IMR-90 (cell line): ENCODE measurements around the gene GDPD5. TPM values are rescaled to one million over a fixed set of nuclear protein-coding genes. Genes with fewer than 3 reads are reported as not detected.
A peak's percentile ranks its signal among the peaks of the same experiment; 100 is the strongest.

Experiments
- ATAC-seq: fragments of 200-7000 bp; cut with Tn5 transposase; 2 replicates; pipeline ENCODE4 v1.9.1; 2020; ENCODE audit warnings: low read depth, mild to moderate bottlenecking, moderate library complexity
- BruUV-seq: library from RNA; stranded (reverse); fragments of 400-500 nt; replicated peaks from 2 replicates; lab custom pipeline; 2021; lab: Mats Ljungman, UMichigan
- CTCF ChIA-PET: fragments of 300-600 bp; formaldehyde crosslinking; extraction: SDS; loops from one replicate; lab custom pipeline; 2021; ENCODE audit warnings: antibody characterized with exemption; lab: Yijun Ruan, JAX
- POLR2A ChIA-PET: fragments of 300-600 bp; sonication (Branson Sonifier 250); formaldehyde crosslinking; loops from one replicate; lab custom pipeline; 2022; ENCODE audit warnings: antibody characterized with exemption; ENCODE audit not compliant: unreplicated experiment; lab: Charles Lee
- DNase-seq: peaks from one replicate; pipeline ENCODE4 v3.0.0; 2013
- H2AFZ ChIP-seq: replicated peaks from 2 replicates; pipeline ENCODE3; 2013; ENCODE audit warnings: low read length, mild to moderate bottlenecking; ENCODE audit not compliant: poor library complexity
- H2AK5ac ChIP-seq: 2 replicates; pipeline ENCODE4 v1.6.1; 2013; ENCODE audit warnings: low read depth, low read length, inconsistent platforms
- H2AK9ac ChIP-seq: replicated peaks from 2 replicates; pipeline ENCODE3; 2013; ENCODE audit warnings: mild to moderate bottlenecking, low read depth, low read length, moderate library complexity; ENCODE audit not compliant: poor library complexity
- H2BK120ac ChIP-seq: 2 replicates; pipeline ENCODE4 v1.6.1; 2013; ENCODE audit warnings: low read depth, low read length, inconsistent platforms
- H2BK15ac ChIP-seq: 3 replicates; pipeline ENCODE4 v1.6.1; 2013; ENCODE audit warnings: low read depth, low read length, inconsistent platforms
- H2BK20ac ChIP-seq: 2 replicates; pipeline ENCODE4 v1.6.1; 2013; ENCODE audit warnings: low read depth, mild to moderate bottlenecking, inconsistent platforms, low read length, moderate library complexity
- H2BK5ac ChIP-seq: 2 replicates; pipeline ENCODE4 v1.6.1; 2013; ENCODE audit warnings: mild to moderate bottlenecking, low read depth, low read length, inconsistent platforms; ENCODE audit not compliant: poor library complexity, severe bottlenecking
- H3K14ac ChIP-seq: replicated peaks from 2 replicates; pipeline ENCODE4 v1.6.1; 2013; ENCODE audit warnings: low read depth, low read length, inconsistent platforms
- H3K18ac ChIP-seq: 2 replicates; pipeline ENCODE4 v1.6.1; 2013; ENCODE audit warnings: low read depth, low read length, control low read depth
- H3K23ac ChIP-seq: 2 replicates; pipeline ENCODE4 v1.6.1; 2013; ENCODE audit warnings: low read depth, low read length, inconsistent platforms
- H3K27ac ChIP-seq: 2 replicates; pipeline ENCODE4 v1.5.1; 2013; ENCODE audit warnings: mild to moderate bottlenecking, control low read depth, low read length; ENCODE audit not compliant: insufficient read depth
- H3K27me3 ChIP-seq: 2 replicates; pipeline ENCODE4 v1.6.1; 2013; ENCODE audit warnings: low read length; ENCODE audit not compliant: control insufficient read depth, insufficient read depth
- H3K36me3 ChIP-seq: 2 replicates; pipeline ENCODE4 v1.6.1; 2013; ENCODE audit warnings: low read length, mixed read lengths; ENCODE audit not compliant: control insufficient read depth, insufficient read depth
- H3K4ac ChIP-seq: 2 replicates; pipeline ENCODE4 v1.6.1; 2013; ENCODE audit warnings: low read depth, low read length, inconsistent platforms
- H3K4me1 ChIP-seq: 2 replicates; pipeline ENCODE4 v1.6.1; 2013; ENCODE audit warnings: low read length, mixed read lengths; ENCODE audit not compliant: control insufficient read depth, insufficient read depth
- H3K4me2 ChIP-seq: 2 replicates; pipeline ENCODE4 v1.6.1; 2013; ENCODE audit warnings: low read depth, mild to moderate bottlenecking, control low read depth, low read length, moderate library complexity
- H3K4me3 ChIP-seq: 2 replicates; pipeline ENCODE4 v1.5.1; 2013; ENCODE audit warnings: low read depth, mild to moderate bottlenecking, control low read depth, low read length, moderate library complexity; ENCODE audit not compliant: insufficient read depth
- H3K56ac ChIP-seq: 2 replicates; pipeline ENCODE4 v1.6.1; 2013; ENCODE audit warnings: low read length, inconsistent platforms; ENCODE audit not compliant: insufficient read depth; ENCODE audit errors: extremely low read depth
- H3K79me1 ChIP-seq, 2 experiments: 2 replicates each; pipeline ENCODE4 v1.6.1; 2013; ENCODE audit warnings: low read length in 2 of 2, inconsistent platforms in 1 of 2, low read depth in 1 of 2
- H3K9ac ChIP-seq: 2 replicates; pipeline ENCODE4 v1.6.1; 2013; ENCODE audit warnings: low read depth, low read length, control low read depth
- H3K9me1 ChIP-seq: 2 replicates; pipeline ENCODE4 v1.6.1; 2013; ENCODE audit warnings: low read length, inconsistent platforms; ENCODE audit not compliant: insufficient read depth
- H3K9me3 ChIP-seq: 2 replicates; pipeline ENCODE4 v1.6.1; 2013; ENCODE audit warnings: low read length; ENCODE audit not compliant: control insufficient read depth, insufficient read depth
- H4K20me1 ChIP-seq: 2 replicates; pipeline ENCODE4 v1.6.1; 2013; ENCODE audit warnings: low read length, inconsistent platforms; ENCODE audit not compliant: insufficient read depth
- H4K5ac ChIP-seq: 2 replicates; pipeline ENCODE4 v1.6.1; 2013; ENCODE audit warnings: mild to moderate bottlenecking, low read depth, low read length, control low read depth
- H4K8ac ChIP-seq, 2 experiments: 2 replicates each; pipeline ENCODE4 v1.6.1; 2013; ENCODE audit warnings: low read depth in 2 of 2, low read length in 2 of 2, control low read depth in 1 of 2, inconsistent platforms in 1 of 2
- H4K91ac ChIP-seq: 2 replicates; pipeline ENCODE4 v1.6.1; 2013; ENCODE audit warnings: low read depth, low read length, inconsistent platforms; ENCODE audit not compliant: insufficient read depth
- BHLHE40 ChIP-seq: fragments of 150-350 bp; IDR thresholded peaks from 2 replicates; pipeline ENCODE4 v1.6.1; 2016; ENCODE audit warnings: mild to moderate bottlenecking, low read depth, low read length
- CEBPB ChIP-seq: IDR thresholded peaks from 2 replicates; pipeline ENCODE4 v1.6.1; 2012; ENCODE audit warnings: low read depth, low read length, improper control_type of control experiment
- CHD1 ChIP-seq: IDR thresholded peaks from 2 replicates; pipeline ENCODE4 v1.6.1; 2012; ENCODE audit warnings: low read depth, low read length, improper control_type of control experiment
- FOS ChIP-seq: fragments of 150-350 bp; IDR thresholded peaks from 2 replicates; pipeline ENCODE4 v1.6.1; 2016; ENCODE audit warnings: low read depth, low read length
- MAFK ChIP-seq: IDR thresholded peaks from 2 replicates; pipeline ENCODE4 v1.6.1; 2012; ENCODE audit warnings: low read depth, low read length, improper control_type of control experiment
- MAZ ChIP-seq: IDR thresholded peaks from 2 replicates; pipeline ENCODE4 v1.6.1; 2012; ENCODE audit warnings: low read depth, mild to moderate bottlenecking, low read length, improper control_type of control experiment, moderate library complexity, borderline replicate concordance
- MXI1 ChIP-seq: IDR thresholded peaks from 2 replicates; pipeline ENCODE4 v1.6.1; 2012; ENCODE audit warnings: low read depth, mild to moderate bottlenecking, low read length, moderate library complexity, borderline replicate concordance
- NFE2L2 ChIP-seq: fragments of 150-350 bp; IDR thresholded peaks from 2 replicates; pipeline ENCODE4 v1.6.1; 2016; ENCODE audit warnings: low read depth, mild to moderate bottlenecking, low read length
- POLR2A ChIP-seq: IDR thresholded peaks from 2 replicates; pipeline ENCODE4 v1.6.1; 2012; ENCODE audit warnings: mild to moderate bottlenecking, low read depth, low read length
- RAD21 ChIP-seq: IDR thresholded peaks from 2 replicates; pipeline ENCODE4 v1.6.1; 2012; ENCODE audit warnings: low read length, improper control_type of control experiment
- RCOR1 ChIP-seq: IDR thresholded peaks from 2 replicates; pipeline ENCODE4 v1.6.1; 2012; ENCODE audit warnings: mild to moderate bottlenecking, low read length, improper control_type of control experiment; ENCODE audit not compliant: insufficient replicate concordance
- RFX5 ChIP-seq: IDR thresholded peaks from 2 replicates; pipeline ENCODE4 v1.8.0; 2012; ENCODE audit warnings: low read depth, mild to moderate bottlenecking, low read length, moderate library complexity
- SMC3 ChIP-seq: fragments of 150-350 bp; IDR thresholded peaks from 2 replicates; pipeline ENCODE4 v1.6.1; 2016; ENCODE audit warnings: low read depth, mild to moderate bottlenecking, antibody characterized with exemption, low read length, moderate library complexity
- WGBS, 2 experiments: methylation state at CpG; one replicate each; pipeline versions ENCODE4 v1.1.5 to v1.1.7; 2013; ENCODE audit warnings: missing lambda C conversion rate in 2 of 2; ENCODE audit not compliant: insufficient read length in 1 of 2; ENCODE audit errors: extremely low coverage in 2 of 2; 5-methylcytosine and 5-hydroxymethylcytosine counted together
- dilution Hi-C: fragments of 300-500 bp; cut with HindIII; formaldehyde crosslinking; loops from one replicate; pipeline ENCODE4 v1.14.3; 2018; ENCODE audit warnings: low sequenced_read_pairs; ENCODE audit not compliant: unreplicated experiment
- in situ Hi-C: fragments of 300-500 bp; cut with MboI; formaldehyde crosslinking; loops from 3 replicates; pipeline ENCODE4 v1.14.3; 2019; ENCODE audit warnings: low sequenced_read_pairs, inconsistent platforms, mixed read lengths
- intact Hi-C: fragments of 100-400 bp; cut with micrococcal nuclease; formaldehyde crosslinking; loops from 2 replicates; pipeline ENCODE4 v1.10.0; 2022
- polyA plus RNA-seq, 3 experiments: library from polyadenylated mRNA; depleted of rRNA; stranded (reverse); fragments of >200 nt; gene quantifications; 2 replicates each; pipeline ENCODE4 v1.2.3, GENCODE V29; 2012; ENCODE audit warnings: low replicate concordance in 1 of 3
- total RNA-seq: library from RNA; depleted of rRNA; stranded (reverse); fragments of >200 nt; gene quantifications from 2 replicates; pipeline ENCODE4 v1.2.3, GENCODE V29; 2012
- TF ChIP-seq, protein P1 (sequence below): fragments of 150-350 bp; IDR thresholded peaks from 2 replicates; pipeline ENCODE4 v1.6.1; 2017; ENCODE audit warnings: mild to moderate bottlenecking, antibody characterized with exemption, low read length, low read depth
- TF ChIP-seq, protein P2 (sequence below): fragments of 150-350 bp; IDR thresholded peaks from 2 replicates; pipeline ENCODE4 v1.6.1; 2016; ENCODE audit warnings: low read depth, mild to moderate bottlenecking, low read length, moderate library complexity, borderline replicate concordance

The GDPD5 gene
- total and polyA plus RNA-seq, 2 of the 4 experiments (the other 2 are of a cell fraction) = 2.0 to 7.9 TPM

GRCh38 chr11:75561426-75562047 lies 35.8 kb upstream of the GDPD5 start:
- dilution Hi-C loops = no loop called here
- in situ Hi-C loops = no loop called here
- Histone ChIP-seq H2AK5ac (peak overlapping the region; percentile 88), H2AK9ac (peak overlapping the region; percentile 94), H3K9ac (peak overlapping the region; percentile 87), H3K4ac (peak overlapping the region; percentile 96), H3K27ac (peak overlapping the region; percentile 96), H4K91ac (peak overlapping the region; percentile 90), H3K27me3 (no peaks in the 10 kb centered on the region), H3K9me3 (no peaks in the 10 kb centered on the region), H3K9me1 (peaks cover 25% of the 10 kb centered on the region), H3K14ac (peak overlapping the region; percentile 91), H2BK5ac (peak overlapping the region; percentile 75), H3K56ac (peak overlapping the region; percentile 98), H2BK15ac (peak overlapping the region; percentile 53; the same call in 2 of the 3 replicates), H2BK20ac (peak overlapping the region; percentile 85), H3K79me1 (peaks cover 10 to 57% of the 10 kb centered on the region in 2 experiments), H3K4me1 (peaks cover 49% of the 10 kb centered on the region), H3K18ac (peak overlapping the region; percentile 71), H3K23ac (peak overlapping the region; percentile 95), H4K20me1 (peaks cover 43% of the 10 kb centered on the region), H4K5ac (peak overlapping the region; percentile 79), H2AFZ (peak overlapping the region; percentile 87), H3K4me2 (peak overlapping the region; percentile 80), H3K4me3 (peak overlapping the region; percentile 61), H4K8ac (peak overlapping the region; percentile 94), H2BK120ac (peak overlapping the region; percentile 92), H3K36me3 (peaks cover 21% of the 10 kb centered on the region)
- CTCF ChIA-PET = interaction anchor here (1.0 kb wide), 2 partner anchors 41 to 154 kb away, joined by 3 read pairs; no protein-coding TSS in a partner anchor
- intact Hi-C loops = loop anchor here (2.0 kb wide), 1 partner anchor 35 kb away; no protein-coding TSS in a partner anchor
- DNase-seq (no peak), ATAC-seq (no peak)
- POLR2A ChIA-PET = interaction anchor here (0.6 to 2.3 kb wide), 2 partner anchors 15 to 21 kb away, joined by 3 to 8 read pairs; no protein-coding TSS in a partner anchor
- no CpG with 5 or more reads among the region's 21 CpGs for WGBS, 2 experiments
- BruUV-seq = no TSS peak
- TF ChIP-seq RAD21 = no peak
- no peak for TF ChIP-seq POLR2A
- TF ChIP-seq FOS = no peak
- TF ChIP-seq MAFK = no peak
- TF ChIP-seq BHLHE40 = no peak
- TF ChIP-seq CHD1 = no peak
- no peak for TF ChIP-seq MXI1
- TF ChIP-seq NFE2L2 = no peak
- TF ChIP-seq MAZ = no peak
- no peak for TF ChIP-seq CEBPB
- TF ChIP-seq, protein P1, sequence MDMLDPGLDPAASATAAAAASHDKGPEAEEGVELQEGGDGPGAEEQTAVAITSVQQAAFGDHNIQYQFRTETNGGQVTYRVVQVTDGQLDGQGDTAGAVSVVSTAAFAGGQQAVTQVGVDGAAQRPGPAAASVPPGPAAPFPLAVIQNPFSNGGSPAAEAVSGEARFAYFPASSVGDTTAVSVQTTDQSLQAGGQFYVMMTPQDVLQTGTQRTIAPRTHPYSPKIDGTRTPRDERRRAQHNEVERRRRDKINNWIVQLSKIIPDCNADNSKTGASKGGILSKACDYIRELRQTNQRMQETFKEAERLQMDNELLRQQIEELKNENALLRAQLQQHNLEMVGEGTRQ = no peak
- TF ChIP-seq RFX5 = no peak
- no peak for TF ChIP-seq RCOR1
- TF ChIP-seq SMC3 = no peak
- TF ChIP-seq, protein P2, sequence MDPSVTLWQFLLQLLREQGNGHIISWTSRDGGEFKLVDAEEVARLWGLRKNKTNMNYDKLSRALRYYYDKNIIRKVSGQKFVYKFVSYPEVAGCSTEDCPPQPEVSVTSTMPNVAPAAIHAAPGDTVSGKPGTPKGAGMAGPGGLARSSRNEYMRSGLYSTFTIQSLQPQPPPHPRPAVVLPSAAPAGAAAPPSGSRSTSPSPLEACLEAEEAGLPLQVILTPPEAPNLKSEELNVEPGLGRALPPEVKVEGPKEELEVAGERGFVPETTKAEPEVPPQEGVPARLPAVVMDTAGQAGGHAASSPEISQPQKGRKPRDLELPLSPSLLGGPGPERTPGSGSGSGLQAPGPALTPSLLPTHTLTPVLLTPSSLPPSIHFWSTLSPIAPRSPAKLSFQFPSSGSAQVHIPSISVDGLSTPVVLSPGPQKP = no peak
